ENCODE measurements around the gene MAP4K4. TPM values are rescaled to one million over a fixed set of nuclear protein-coding genes. Genes with fewer than 3 reads are reported as not detected.
"Not testable (repeated sequence)": the region's sequence is repeated elsewhere in the genome, so short reads cannot be mapped to it uniquely, and the experiment has no call there.

MAP4K4 gene
- total RNA-seq, 1 donor from 2014 or later: 54.5 TPM

GRCh38 chr2:101741775-101742520 lies 44.4 kb downstream of the MAP4K4 start:
- Mint-ChIP-seq H3K27ac (peak overlapping the region; percentile 1), H3K4me1 (ENCODE audit: low read depth) (peaks cover 69% of the 10 kb centered on the region), H3K4me3 (no peak overlapping the region), H3K27me3 (ENCODE audit: insufficient read depth) (no peaks in the 10 kb centered on the region), H3K36me3 (ENCODE audit: low read depth) (peaks cover 2% of the 10 kb centered on the region), H3K9me3 (no peaks in the 10 kb centered on the region)
- intact Hi-C loops (cut with micrococcal nuclease): no loop called here
- no peak for DNase-seq (ENCODE audit: low spot score)

GRCh38 chr2:101742547-101742946 lies 45.0 kb downstream of the MAP4K4 start:
- intact Hi-C loops (cut with micrococcal nuclease): no loop called here
- Mint-ChIP-seq H3K27me3 (ENCODE audit: insufficient read depth) (no peaks in the 10 kb centered on the region), H3K27ac (no peak overlapping the region), H3K4me3 (no peak overlapping the region), H3K9me3 (no peaks in the 10 kb centered on the region), H3K36me3 (ENCODE audit: low read depth) (peaks cover 2% of the 10 kb centered on the region), H3K4me1 (ENCODE audit: low read depth) (peaks cover 63% of the 10 kb centered on the region)
- DNase-seq (ENCODE audit: low spot score): no peak

GRCh38 chr2:101743288-101743687 lies 45.8 kb downstream of the MAP4K4 start:
- DNase-seq (ENCODE audit: low spot score): no peak
- H3K4me1 Mint-ChIP-seq (ENCODE audit: low read depth): peaks cover 58% of the 10 kb centered on the region
- H3K36me3 Mint-ChIP-seq (ENCODE audit: low read depth): peaks cover 2% of the 10 kb centered on the region
- H3K4me3 Mint-ChIP-seq: no peak overlapping the region
- intact Hi-C loops (cut with micrococcal nuclease): no loop called here
- no peaks in the 10 kb centered on the region for H3K27me3 Mint-ChIP-seq (ENCODE audit: insufficient read depth)
- H3K9me3 Mint-ChIP-seq: no peaks in the 10 kb centered on the region
- peak overlapping the region; percentile 6 for H3K27ac Mint-ChIP-seq

GRCh38 chr2:101744832-101745231 lies 47.3 kb downstream of the MAP4K4 start:
- Mint-ChIP-seq H3K27me3 (ENCODE audit: insufficient read depth) (no peaks in the 10 kb centered on the region), H3K27ac (no peak overlapping the region), H3K4me1 (ENCODE audit: low read depth) (peaks cover 52% of the 10 kb centered on the region), H3K36me3 (ENCODE audit: low read depth) (peaks cover 5% of the 10 kb centered on the region), H3K4me3 (no peak overlapping the region), H3K9me3 (no peaks in the 10 kb centered on the region)
- no peak for DNase-seq (ENCODE audit: low spot score)
- intact Hi-C loops (cut with micrococcal nuclease): loop anchor here (1.0 kb wide), 1 partner anchor 9 kb away; no protein-coding TSS in a partner anchor

- intact Hi-C loops (cut with micrococcal nuclease): loop anchor here (1.0 kb wide), 1 partner anchor 10 kb away; no protein-coding TSS in a partner anchor
- Mint-ChIP-seq H3K36me3 (ENCODE audit: low read depth) (peaks cover 5% of the 10 kb centered on the region), H3K27ac (no peak overlapping the region), H3K27me3 (ENCODE audit: insufficient read depth) (no peaks in the 10 kb centered on the region), H3K4me1 (ENCODE audit: low read depth) (peaks cover 55% of the 10 kb centered on the region), H3K4me3 (no peak overlapping the region), H3K9me3 (no peaks in the 10 kb centered on the region)
- no peak for DNase-seq (ENCODE audit: low spot score)
Measured at GRCh38 chr2:101745711-101746694, 48.5 kb downstream of the MAP4K4 start.

- H3K9me3 Mint-ChIP-seq: no peaks in the 10 kb centered on the region
- H3K27me3 Mint-ChIP-seq (ENCODE audit: insufficient read depth): no peaks in the 10 kb centered on the region
- peaks cover 61% of the 10 kb centered on the region for H3K4me1 Mint-ChIP-seq (ENCODE audit: low read depth)
- intact Hi-C loops (cut with micrococcal nuclease): no loop called here
- H3K4me3 Mint-ChIP-seq: no peak overlapping the region
- no peak overlapping the region for H3K27ac Mint-ChIP-seq
- DNase-seq (ENCODE audit: low spot score): no peak
- peaks cover 5% of the 10 kb centered on the region for H3K36me3 Mint-ChIP-seq (ENCODE audit: low read depth)
Measured at GRCh38 chr2:101748000-101748399, 50.5 kb downstream of the MAP4K4 start.

GRCh38 chr2:101748462-101748861 lies 51.0 kb downstream of the MAP4K4 start:
- H3K27ac Mint-ChIP-seq; H3K36me3 Mint-ChIP-seq (ENCODE audit: low read depth); intact Hi-C loops (cut with micrococcal nuclease); H3K4me3 Mint-ChIP-seq; H3K9me3 Mint-ChIP-seq; DNase-seq (ENCODE audit: low spot score); H3K27me3 Mint-ChIP-seq (ENCODE audit: insufficient read depth): not testable (repeated sequence)
- H3K4me1 Mint-ChIP-seq (ENCODE audit: low read depth): peaks cover 61% of the 10 kb centered on the region

GRCh38 chr2:101750688-101751087 lies 53.2 kb downstream of the MAP4K4 start:
- Mint-ChIP-seq H3K4me3 (no peak overlapping the region), H3K27ac (no peak overlapping the region), H3K4me1 (ENCODE audit: low read depth) (peaks cover 62% of the 10 kb centered on the region), H3K27me3 (ENCODE audit: insufficient read depth) (no peaks in the 10 kb centered on the region), H3K9me3 (no peaks in the 10 kb centered on the region), H3K36me3 (ENCODE audit: low read depth) (peaks cover 6% of the 10 kb centered on the region)
- intact Hi-C loops (cut with micrococcal nuclease): loop anchor here (5.0 kb wide), 1 partner anchor 37 kb away; no protein-coding TSS in a partner anchor
- no peak for DNase-seq (ENCODE audit: low spot score)

- Mint-ChIP-seq H3K4me3 (no peak overlapping the region), H3K4me1 (ENCODE audit: low read depth) (peaks cover 60% of the 10 kb centered on the region), H3K36me3 (ENCODE audit: low read depth) (peaks cover 6% of the 10 kb centered on the region), H3K27me3 (ENCODE audit: insufficient read depth) (no peaks in the 10 kb centered on the region), H3K27ac (no peak overlapping the region), H3K9me3 (no peaks in the 10 kb centered on the region)
- intact Hi-C loops (cut with micrococcal nuclease): loop anchor here (5.0 kb wide), 1 partner anchor 36 kb away; no protein-coding TSS in a partner anchor
- DNase-seq (ENCODE audit: low spot score): no peak
Measured at GRCh38 chr2:101751276-101751815, 53.8 kb downstream of the MAP4K4 start.

GRCh38 chr2:101751875-101752619 lies 54.5 kb downstream of the MAP4K4 start:
- Mint-ChIP-seq H3K27ac (no peak overlapping the region), H3K4me3 (no peak overlapping the region), H3K4me1 (ENCODE audit: low read depth) (peaks cover 61% of the 10 kb centered on the region)

GRCh38 chr2:101752716-101753616 lies 55.5 kb downstream of the MAP4K4 start:
- Mint-ChIP-seq H3K36me3 (ENCODE audit: low read depth) (peaks cover 6% of the 10 kb centered on the region), H3K27me3 (ENCODE audit: insufficient read depth) (no peaks in the 10 kb centered on the region), H3K4me3 (no peak overlapping the region), H3K9me3 (no peaks in the 10 kb centered on the region), H3K27ac (peak overlapping the region; percentile 8), H3K4me1 (ENCODE audit: low read depth) (peaks cover 70% of the 10 kb centered on the region)
- DNase-seq (ENCODE audit: low spot score): no peak
- intact Hi-C loops (cut with micrococcal nuclease): loop anchor here (5.0 kb wide), 1 partner anchor 34 kb away; no protein-coding TSS in a partner anchor

More at GRCh38 chr2:101751875-101752619, 54.5 kb downstream of the MAP4K4 start:
- Mint-ChIP-seq H3K27me3 (ENCODE audit: insufficient read depth) (no peaks in the 10 kb centered on the region), H3K36me3 (ENCODE audit: low read depth) (peaks cover 6% of the 10 kb centered on the region), H3K9me3 (no peaks in the 10 kb centered on the region)
- intact Hi-C loops (cut with micrococcal nuclease): loop anchor here (5.0 kb wide), 1 partner anchor 35 kb away; no protein-coding TSS in a partner anchor
- no peak for DNase-seq (ENCODE audit: low spot score)
